HepG2 (cell line): ENCODE measurements around the gene NEFH. TPM values are rescaled to one million over a fixed set of nuclear protein-coding genes. Genes with fewer than 3 reads are reported as not detected.

ENCODE experiments used
- ATAC-seq: fragments of 200-7000 bp; cut with Tn5 transposase; 3 replicates; pipeline ENCODE4 v1.9.1; 2020; ENCODE audit warnings: mild to moderate bottlenecking, moderate library complexity
- BruUV-seq: library from RNA; stranded (reverse); fragments of 400-500 nt; replicated peaks from 2 replicates; lab custom pipeline; 2021; lab: Mats Ljungman, UMichigan
- CTCF ChIA-PET: fragments of 300-600 bp; formaldehyde crosslinking; extraction: SDS; loops from one replicate; lab custom pipeline; 2021; ENCODE audit warnings: low total read pairs, inconsistent platforms, low intra/inter-chr PET ratio; lab: Yijun Ruan, JAX
- POLR2A ChIA-PET: fragments of 350-600 bp; sonication (Branson Sonifier 250); formaldehyde crosslinking; loops from one replicate; lab custom pipeline; 2020; ENCODE audit warnings: antibody characterized with exemption, inconsistent platforms; lab: Yijun Ruan, JAX
- DNase-seq: peaks from one replicate; pipeline ENCODE4 v3.0.0-alpha.2; 2015; ENCODE audit warnings: low spot score
- FAIRE-seq: peaks from 3 replicates; lab custom pipeline; 2011; peaks lifted over from hg19 to GRCh38; lab: Jason Lieb, UNC
- H2AFZ ChIP-seq: one replicate; pipeline ENCODE4 v1.6.1; 2011; ENCODE audit warnings: low read length, inconsistent platforms
- H3K27ac ChIP-seq: fragments of 300-600 bp; 3 replicates; pipeline ENCODE4 v1.8.0; 2011; ENCODE audit warnings: mixed run types, mild to moderate bottlenecking, mixed read lengths, low read length, inconsistent platforms; ENCODE audit not compliant: insufficient read depth; ENCODE audit errors: extremely low read length
- H3K27me3 ChIP-seq, 2 experiments: fragments of 200-600 bp in 1 of 2; 2 replicates in 1 of 2; 3 replicates in 1 of 2; pipeline versions ENCODE4 v1.6.0 to v1.8.0; 2011; ENCODE audit warnings: low read length in 2 of 2, mild to moderate bottlenecking in 2 of 2, moderate library complexity in 2 of 2, inconsistent platforms in 1 of 2; ENCODE audit not compliant: insufficient read depth in 2 of 2, control insufficient read depth in 1 of 2
- H3K36me3 ChIP-seq, 2 experiments: fragments of 200-600 bp in 1 of 2; replicated peaks in 1 of 2; 2 replicates in 1 of 2; 3 replicates in 1 of 2; pipeline versions ENCODE4 v1.5.1 to v1.8.0; 2011; ENCODE audit warnings: low read length in 2 of 2, inconsistent platforms in 1 of 2; ENCODE audit not compliant: insufficient read depth in 2 of 2, control insufficient read depth in 1 of 2
- H3K4me1 ChIP-seq: 2 replicates; pipeline ENCODE4 v1.5.1; 2012; ENCODE audit warnings: low read length, inconsistent platforms; ENCODE audit not compliant: insufficient read depth
- H3K4me2 ChIP-seq: 2 replicates; pipeline ENCODE4 v1.6.0; 2011; ENCODE audit warnings: low read depth, low read length, inconsistent platforms
- H3K4me3 ChIP-seq, 3 experiments: fragments of 200-600 bp in 1 of 3; sonication (generic), shearing (Covaris generic) in 1 of 3; replicated peaks in 1 of 3; 2 replicates each; pipeline ENCODE4 v1.5.1; 2011 to 2016; ENCODE audit warnings: low read length in 3 of 3, inconsistent platforms in 2 of 3, low read depth in 2 of 3, mild to moderate bottlenecking in 2 of 3, control low read depth in 1 of 3, mixed read lengths in 1 of 3; ENCODE audit not compliant: insufficient read depth in 1 of 3
- H3K79me2 ChIP-seq: one replicate; pipeline ENCODE4 v1.6.1; 2011; ENCODE audit warnings: low read length, inconsistent platforms; ENCODE audit not compliant: insufficient read depth
- H3K9ac ChIP-seq: 2 replicates; pipeline ENCODE4 v1.6.0; 2011; ENCODE audit warnings: mild to moderate bottlenecking, low read depth, low read length, inconsistent platforms; ENCODE audit not compliant: insufficient read depth
- H3K9me3 ChIP-seq: 2 replicates; pipeline ENCODE4 v1.5.1; 2012; ENCODE audit warnings: mild to moderate bottlenecking, low read length
- H4K20me1 ChIP-seq: 2 replicates; pipeline ENCODE4 v1.6.0; 2011; ENCODE audit warnings: inconsistent platforms, mild to moderate bottlenecking, low read length, moderate library complexity; ENCODE audit not compliant: insufficient read depth
- AGO1 ChIP-seq: fragments of 200-400 bp; formaldehyde crosslinking; IDR thresholded peaks from 2 replicates; pipeline ENCODE4 v1.6.1; 2017; ENCODE audit warnings: mild to moderate bottlenecking, low read depth, low read length, moderate library complexity; ENCODE audit not compliant: poor library complexity, severe bottlenecking
- AGO2 ChIP-seq: fragments of 200-400 bp; formaldehyde crosslinking; optimal IDR thresholded peaks from 2 replicates; pipeline ENCODE3; 2017; ENCODE audit warnings: mild to moderate bottlenecking, low read depth, low read length, moderate library complexity
- BORCS8-MEF2B ChIP-seq: sonication (generic); formaldehyde crosslinking; IDR thresholded peaks from 2 replicates; pipeline ENCODE4 v1.8.0; 2022; ENCODE audit warnings: mild to moderate bottlenecking, missing genetic modification reagents
- CCDC6 ChIP-seq: sonication (generic); formaldehyde crosslinking; IDR thresholded peaks from 2 replicates; pipeline ENCODE4 v1.8.1; 2022; ENCODE audit warnings: mild to moderate bottlenecking, missing genetic modification reagents, moderate library complexity
- DNMT3B ChIP-seq: conservative IDR thresholded peaks from 2 replicates; pipeline ENCODE4 v1.6.1; 2016; ENCODE audit warnings: missing biosample characterization, control low read depth
- FOXJ3 ChIP-seq: sonication (generic); formaldehyde crosslinking; IDR thresholded peaks from 2 replicates; pipeline ENCODE4 v1.4.0; 2020; ENCODE audit warnings: missing genetic modification reagents, mild to moderate bottlenecking, borderline replicate concordance
- GZF1 ChIP-seq: sonication (generic); formaldehyde crosslinking; IDR thresholded peaks from 2 replicates; pipeline ENCODE4 v1.5.1; 2020; ENCODE audit warnings: mild to moderate bottlenecking, missing genetic modification reagents
- JDP2 ChIP-seq: sonication (generic); formaldehyde crosslinking; IDR thresholded peaks from 2 replicates; pipeline ENCODE4 v1.8.1; 2022; ENCODE audit warnings: missing genetic modification reagents, borderline replicate concordance
- NCOA5 ChIP-seq: sonication (generic); formaldehyde crosslinking; IDR thresholded peaks from 2 replicates; pipeline ENCODE4 v1.4.0; 2020; ENCODE audit warnings: missing genetic modification reagents
- NFKBIZ ChIP-seq: IDR thresholded peaks from 2 replicates; pipeline ENCODE4 v1.6.1; 2018; ENCODE audit warnings: missing genetic modification reagents, missing compliant biosample characterization
- NR2F2 ChIP-seq: IDR thresholded peaks from 2 replicates; pipeline ENCODE4 v1.6.1; 2012; ENCODE audit warnings: low read depth, inconsistent platforms, borderline replicate concordance
- SRSF1 ChIP-seq: fragments of 200-400 bp; formaldehyde crosslinking; optimal IDR thresholded peaks from 2 replicates; pipeline ENCODE3; 2017; ENCODE audit warnings: mild to moderate bottlenecking, low read depth, low read length, moderate library complexity
- TCF7L2 ChIP-seq: IDR thresholded peaks from 2 replicates; pipeline ENCODE4 v1.6.1; 2011; ENCODE audit warnings: mild to moderate bottlenecking, low read depth, low read length, moderate library complexity
- WIZ ChIP-seq: sonication (generic); formaldehyde crosslinking; IDR thresholded peaks from 2 replicates; pipeline ENCODE4 v1.5.1; 2020; ENCODE audit warnings: mild to moderate bottlenecking, missing genetic modification reagents
- ZIK1 ChIP-seq: sonication (generic); formaldehyde crosslinking; IDR thresholded peaks from 2 replicates; pipeline ENCODE4 v1.5.0; 2020; ENCODE audit warnings: mild to moderate bottlenecking, low read depth, missing genetic modification reagents, borderline replicate concordance
- ZNF230 ChIP-seq: sonication (generic); formaldehyde crosslinking; IDR thresholded peaks from 2 replicates; pipeline ENCODE4 v1.4.0; 2020; ENCODE audit warnings: mild to moderate bottlenecking, missing genetic modification reagents
- ZNF263 ChIP-seq: sonication (generic); formaldehyde crosslinking; IDR thresholded peaks from 2 replicates; pipeline ENCODE4 v1.4.0; 2020; ENCODE audit warnings: missing genetic modification reagents
- ZNF484 ChIP-seq: sonication (generic); formaldehyde crosslinking; IDR thresholded peaks from 2 replicates; pipeline ENCODE4 v1.5.1; 2020; ENCODE audit warnings: mild to moderate bottlenecking, low read depth, missing genetic modification reagents, borderline replicate concordance
- ZNF549 ChIP-seq: sonication (generic); formaldehyde crosslinking; IDR thresholded peaks from 2 replicates; pipeline ENCODE4 v1.5.0; 2020; ENCODE audit warnings: missing genetic modification reagents
- ZNF564 ChIP-seq: sonication (generic); formaldehyde crosslinking; IDR thresholded peaks from 2 replicates; pipeline ENCODE4 v1.8.1; 2023; ENCODE audit warnings: mild to moderate bottlenecking, missing genetic modification reagents
- ZNF704 ChIP-seq: sonication (generic); formaldehyde crosslinking; IDR thresholded peaks from 2 replicates; pipeline ENCODE4 v1.8.1; 2023; ENCODE audit warnings: mild to moderate bottlenecking, inconsistent platforms, moderate library complexity, missing genetic modification reagents, borderline replicate concordance
- ZXDC ChIP-seq: sonication (generic); formaldehyde crosslinking; IDR thresholded peaks from 2 replicates; pipeline ENCODE4 v1.5.0; 2020; ENCODE audit warnings: mild to moderate bottlenecking, missing genetic modification reagents
- WGBS: methylation state at CpG from one replicate; pipeline ENCODE4 v1.1.6; 2017; ENCODE audit warnings: low lambda C conversion rate; 5-methylcytosine and 5-hydroxymethylcytosine counted together
- in situ Hi-C: cut with HindIII; loops from 2 replicates; pipeline ENCODE4 v1.10.0; 2017; ENCODE audit warnings: low pct_unique_long_range_greater_than_20kb; ENCODE audit not compliant: extremely low pct_ligation_motif_present
- intact Hi-C: fragments of 100-400 bp; cut with micrococcal nuclease; formaldehyde crosslinking; loops from one replicate; pipeline ENCODE4 v1.10.0; 2022; ENCODE audit not compliant: unreplicated experiment
- polyA plus RNA-seq, 8 experiments: library from polyadenylated mRNA; depleted of rRNA in 3 of 8; stranded (reverse) in 7 of 8; unstranded in 1 of 8; fragments of >200 nt; fragmentation: Illumina TruSeq in 4 of 8; extraction: Trizol in 4 of 8; gene quantifications; 2 replicates each; pipeline versions ENCODE4 v1.2.1 to v1.2.3, GENCODE V29; 2011 to 2016; ENCODE audit warnings: low read depth in 4 of 8, missing spikeins in 1 of 8, mixed read lengths in 1 of 8; ENCODE audit not compliant: insufficient read depth in 1 of 8
- total RNA-seq, 5 experiments: library from RNA; depleted of rRNA; stranded (reverse); fragments of >200 nt; fragmentation: Illumina TruSeq; extraction: Trizol; gene quantifications; 2 replicates each; pipeline ENCODE4 v1.2.3, GENCODE V29; 2016; ENCODE audit warnings: low read depth in 1 of 5

The NEFH gene
- total and polyA plus RNA-seq, 2 of the 13 experiments (the other 11 are each of a cell fraction or from before 2014, with no cell fraction given), result not detected

GRCh38 chr22:29510542-29510941 lies 30.5 kb downstream of the NEFH start (continued):
- TF ChIP-seq DNMT3B (no peak), AGO1 (no peak), SRSF1 (no peak), TCF7L2 (no peak), AGO2 (no peak), ZNF549 (CRISPR knock-in tag) (no peak), FOXJ3 (CRISPR knock-in tag) (no peak)

- in situ Hi-C loops, result loop anchor here (10.0 kb wide), 1 partner anchor 116 kb away; no protein-coding TSS in a partner anchor
- TF ChIP-seq ZNF263 (CRISPR knock-in tag), result no peak
- no peak for TF ChIP-seq ZXDC
- TF ChIP-seq CCDC6 (CRISPR knock-in tag), result no peak
- TF ChIP-seq JDP2 (CRISPR knock-in tag), result no peak
- TF ChIP-seq GZF1 (CRISPR knock-in tag), result no peak
- no peak for TF ChIP-seq ZNF484 (CRISPR knock-in tag)
- TF ChIP-seq ZNF704 (CRISPR knock-in tag), result no peak
- TF ChIP-seq ZIK1, result no peak
- no peak for TF ChIP-seq BORCS8-MEF2B (CRISPR knock-in tag)
- TF ChIP-seq ZNF230 (CRISPR knock-in tag), result no peak
- TF ChIP-seq WIZ (CRISPR knock-in tag), result no peak
- no peak for TF ChIP-seq NCOA5
- no peak for TF ChIP-seq NR2F2
- no peak for TF ChIP-seq NFKBIZ (CRISPR knock-in tag)
- no peak for TF ChIP-seq ZNF564 (CRISPR knock-in tag)
These were observed 31.3 kb downstream of the NEFH start for GRCh38 chr22:29511126-29511862.

More at GRCh38 chr22:29511126-29511862, 31.3 kb downstream of the NEFH start:
- Histone ChIP-seq H3K27me3 (no peaks in the 10 kb centered on the region), H2AFZ (no peak overlapping the region), H3K36me3 (peaks cover 22 to 72% of the 10 kb centered on the region in 2 experiments), H3K4me2 (no peak overlapping the region), H3K4me1 (no peaks in the 10 kb centered on the region), H3K27ac (no peak overlapping the region), H4K20me1 (no peaks in the 10 kb centered on the region), H3K9me3 (no peaks in the 10 kb centered on the region), H3K79me2 (no peaks in the 10 kb centered on the region), H3K4me3 (no peak overlapping the region), H3K9ac (no peak overlapping the region)
- DNase-seq, result no peak
- ChIA-PET POLR2A (no interaction called here), CTCF (no interaction called here)
- no peak for ATAC-seq
- intact Hi-C loops, result no loop called here
- FAIRE-seq, result no peak
- 84% methylated on average over 4 of the region's 8 CpGs for WGBS
- no TSS peak for BruUV-seq
